Measurements from ENCODE around the gene GREB1. TPM values are rescaled to one million over a fixed set of nuclear protein-coding genes. Genes with fewer than 3 reads are reported as not detected.

GREB1 gene
- total and polyA plus RNA-seq, 2 of the 4 experiments (the other 2 are of a cell fraction) = 0.05 TPM; not detected in 1

- dilution Hi-C loops (cut with HindIII; ENCODE audit: low sequenced_read_pairs, unreplicated experiment) = no loop called here
- POLR2A ChIA-PET (ENCODE audit: unreplicated experiment) = no interaction called here
- H3K4ac ChIP-seq (ENCODE audit: low read depth, low read length) = no peak overlapping the region
These were observed 131.2 kb downstream of the GREB1 start for GRCh38 chr2:11665028-11665427.

More at GRCh38 chr2:11665028-11665427, 131.2 kb downstream of the GREB1 start:
- H3K56ac ChIP-seq (ENCODE audit: extremely low read depth, insufficient read depth, low read length) = no peak overlapping the region
- CTCF ChIA-PET = no interaction called here
- intact Hi-C loops (cut with micrococcal nuclease) (no loop called here), in situ Hi-C loops (cut with MboI; ENCODE audit: low sequenced_read_pairs) (no loop called here)
- no peaks in the 10 kb centered on the region for H3K36me3 ChIP-seq (ENCODE audit: control insufficient read depth, insufficient read depth, low read length)
- WGBS, 2 experiments (ENCODE audit: extremely low coverage in 2 of 2, insufficient read length in 1 of 2) = 80% methylated on average over 1 of the region's 11 CpGs; no CpG with 5 or more reads in 1 of the 2 experiments
- no peak overlapping the region for H3K4me3 ChIP-seq (ENCODE audit: insufficient read depth, low read depth, low read length)
- no peak overlapping the region for H2BK20ac ChIP-seq (ENCODE audit: low read depth, low read length)
- TF ChIP-seq RFX5 (IDR thresholded peaks at IDR 0.05; ENCODE audit: low read depth, low read length) (no peak), BHLHE40 (IDR thresholded peaks at IDR 0.05; ENCODE audit: low read depth, low read length) (no peak), RAD21 (IDR thresholded peaks at IDR 0.05; ENCODE audit: low read length) (no peak), POLR2A (IDR thresholded peaks at IDR 0.05; ENCODE audit: low read depth, low read length) (no peak), CEBPB (IDR thresholded peaks at IDR 0.05; ENCODE audit: low read depth, low read length) (no peak), RCOR1 (IDR thresholded peaks at IDR 0.05; ENCODE audit: insufficient replicate concordance, low read length) (no peak), CHD1 (IDR thresholded peaks at IDR 0.05; ENCODE audit: low read depth, low read length) (no peak), CTCF (conservative IDR thresholded peaks at IDR 0.05; ENCODE audit: low read depth, low read length) (no peak), MAZ (IDR thresholded peaks at IDR 0.05; ENCODE audit: borderline replicate concordance, low read depth, low read length) (no peak), SMC3 (IDR thresholded peaks at IDR 0.05; ENCODE audit: low read depth, low read length) (no peak), MXI1 (IDR thresholded peaks at IDR 0.05; ENCODE audit: borderline replicate concordance, low read depth, low read length) (no peak), FOS (IDR thresholded peaks at IDR 0.05; ENCODE audit: low read depth, low read length) (no peak), MAFK (IDR thresholded peaks at IDR 0.05; ENCODE audit: low read depth, low read length) (no peak)
- TF ChIP-seq, protein P1, sequence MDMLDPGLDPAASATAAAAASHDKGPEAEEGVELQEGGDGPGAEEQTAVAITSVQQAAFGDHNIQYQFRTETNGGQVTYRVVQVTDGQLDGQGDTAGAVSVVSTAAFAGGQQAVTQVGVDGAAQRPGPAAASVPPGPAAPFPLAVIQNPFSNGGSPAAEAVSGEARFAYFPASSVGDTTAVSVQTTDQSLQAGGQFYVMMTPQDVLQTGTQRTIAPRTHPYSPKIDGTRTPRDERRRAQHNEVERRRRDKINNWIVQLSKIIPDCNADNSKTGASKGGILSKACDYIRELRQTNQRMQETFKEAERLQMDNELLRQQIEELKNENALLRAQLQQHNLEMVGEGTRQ (IDR thresholded peaks at IDR 0.05; ENCODE audit: low read depth, low read length) = no peak
- TF ChIP-seq, protein P2, sequence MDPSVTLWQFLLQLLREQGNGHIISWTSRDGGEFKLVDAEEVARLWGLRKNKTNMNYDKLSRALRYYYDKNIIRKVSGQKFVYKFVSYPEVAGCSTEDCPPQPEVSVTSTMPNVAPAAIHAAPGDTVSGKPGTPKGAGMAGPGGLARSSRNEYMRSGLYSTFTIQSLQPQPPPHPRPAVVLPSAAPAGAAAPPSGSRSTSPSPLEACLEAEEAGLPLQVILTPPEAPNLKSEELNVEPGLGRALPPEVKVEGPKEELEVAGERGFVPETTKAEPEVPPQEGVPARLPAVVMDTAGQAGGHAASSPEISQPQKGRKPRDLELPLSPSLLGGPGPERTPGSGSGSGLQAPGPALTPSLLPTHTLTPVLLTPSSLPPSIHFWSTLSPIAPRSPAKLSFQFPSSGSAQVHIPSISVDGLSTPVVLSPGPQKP (IDR thresholded peaks at IDR 0.05; ENCODE audit: borderline replicate concordance, low read depth, low read length) = no peak
- ATAC-seq (ENCODE audit: low read depth) (no peak), DNase-seq (no peak)
- no peak overlapping the region for H2AFZ ChIP-seq (replicated peaks; ENCODE audit: low read length, poor library complexity)
- H2BK120ac ChIP-seq (ENCODE audit: low read depth, low read length) = no peak overlapping the region
- H2AK5ac ChIP-seq (ENCODE audit: low read depth, low read length) = no peak overlapping the region
- H3K4me1 ChIP-seq (ENCODE audit: control insufficient read depth, insufficient read depth, low read length) = peaks cover 5% of the 10 kb centered on the region; the same call in 1 of the 2 replicates
- H3K9ac ChIP-seq (ENCODE audit: low read depth, low read length) = no peak overlapping the region
- H3K9me1 ChIP-seq (ENCODE audit: insufficient read depth, low read length) = 0 out of 2 replicates have a peak, but pooled peaks cover 3% of the 10 kb centered on the region
- H3K27me3 ChIP-seq (ENCODE audit: control insufficient read depth, insufficient read depth, low read length) = peaks cover 63% of the 10 kb centered on the region
- no TSS peak for BruUV-seq (replicated peaks)
- no peak overlapping the region for H4K5ac ChIP-seq (ENCODE audit: low read depth, low read length)
- peaks cover 3% of the 10 kb centered on the region; the same call in 1 of the 2 replicates for H3K9me3 ChIP-seq (ENCODE audit: control insufficient read depth, insufficient read depth, low read length)
- H2BK5ac ChIP-seq (ENCODE audit: low read depth, low read length, poor library complexity, severe bottlenecking) = no peak overlapping the region
- H2BK15ac ChIP-seq (ENCODE audit: low read depth, low read length) = no peak overlapping the region
- no peaks in the 10 kb centered on the region for H4K20me1 ChIP-seq (ENCODE audit: insufficient read depth, low read length)
- no peak overlapping the region for H4K8ac ChIP-seq (ENCODE audit: low read depth in 2 of 2, low read length in 2 of 2)
- H3K14ac ChIP-seq (replicated peaks; ENCODE audit: low read depth, low read length) = no peak overlapping the region
- H3K4me2 ChIP-seq (ENCODE audit: low read depth, low read length) = no peak overlapping the region
- H4K91ac ChIP-seq (ENCODE audit: insufficient read depth, low read depth, low read length) = no peak overlapping the region
- H3K27ac ChIP-seq (ENCODE audit: insufficient read depth, low read length) = no peak overlapping the region
- H2AK9ac ChIP-seq (replicated peaks; ENCODE audit: low read depth, low read length, poor library complexity) = no peak overlapping the region
- no peak overlapping the region for H3K23ac ChIP-seq (ENCODE audit: low read depth, low read length)
- H3K79me1 ChIP-seq (ENCODE audit: low read depth in 1 of 2, low read length in 2 of 2) = no peaks in the 10 kb centered on the region
- no peak overlapping the region for H3K18ac ChIP-seq (ENCODE audit: low read depth, low read length)

All from IMR-90 (cell line).